HepG2 (cell line): ENCODE data around the gene ZNF740. TPM values are rescaled to one million over a fixed set of nuclear protein-coding genes. Genes with fewer than 3 reads are reported as not detected.
A peak's percentile ranks its signal among the peaks of the same experiment; 100 is the strongest.

Experiments
- ADNP ChIP-seq: sonication (generic); formaldehyde crosslinking; IDR thresholded peaks from 2 replicates; pipeline ENCODE4 v1.4.0; 2020; ENCODE audit warnings: missing genetic modification reagents
- GTF2F1 ChIP-seq: fragments of 150-350 bp; IDR thresholded peaks from 2 replicates; pipeline ENCODE4 v1.6.1; 2014; ENCODE audit warnings: low read length
- JUND ChIP-seq: sonication (generic); formaldehyde crosslinking; IDR thresholded peaks from 2 replicates; pipeline ENCODE4 v1.8.0; 2022; ENCODE audit warnings: mild to moderate bottlenecking, missing genetic modification reagents
- MAX ChIP-seq: IDR thresholded peaks from 2 replicates; pipeline ENCODE4 v1.6.1; 2012; ENCODE audit warnings: inconsistent platforms
- NR0B2 ChIP-seq: sonication (generic); formaldehyde crosslinking; IDR thresholded peaks from 2 replicates; pipeline ENCODE4 v1.4.0; 2020; ENCODE audit warnings: mild to moderate bottlenecking, missing genetic modification reagents
- ZFP90 ChIP-seq: sonication (generic); formaldehyde crosslinking; IDR thresholded peaks from 2 replicates; pipeline ENCODE4 v1.8.0; 2022; ENCODE audit warnings: missing genetic modification reagents, mild to moderate bottlenecking, inconsistent platforms, borderline replicate concordance
- ZNF275 ChIP-seq: sonication (generic); formaldehyde crosslinking; IDR thresholded peaks from 2 replicates; pipeline ENCODE4 v1.8.0; 2022; ENCODE audit warnings: missing genetic modification reagents, mild to moderate bottlenecking, inconsistent platforms, borderline replicate concordance
- ZNF503 ChIP-seq: sonication (generic); formaldehyde crosslinking; IDR thresholded peaks from 2 replicates; pipeline ENCODE4 v1.4.0; 2020; ENCODE audit warnings: missing genetic modification reagents
- ZNF513 ChIP-seq: sonication (generic); formaldehyde crosslinking; conservative IDR thresholded peaks from 2 replicates; pipeline ENCODE4 v1.5.0; 2020; ENCODE audit warnings: missing genetic modification reagents
- ZNF564 ChIP-seq: sonication (generic); formaldehyde crosslinking; IDR thresholded peaks from 2 replicates; pipeline ENCODE4 v1.8.1; 2023; ENCODE audit warnings: mild to moderate bottlenecking, missing genetic modification reagents
- ZNF569 ChIP-seq: sonication (generic); formaldehyde crosslinking; IDR thresholded peaks from 2 replicates; pipeline ENCODE4 v1.5.0; 2020; ENCODE audit warnings: mild to moderate bottlenecking, missing genetic modification reagents, moderate library complexity, borderline replicate concordance
- ZNF574 ChIP-seq: sonication (generic); formaldehyde crosslinking; IDR thresholded peaks from 2 replicates; pipeline ENCODE4 v1.4.0; 2020; ENCODE audit warnings: missing genetic modification reagents
- ZNF607 ChIP-seq: sonication (generic); formaldehyde crosslinking; IDR thresholded peaks from 2 replicates; pipeline ENCODE4 v1.5.1; 2020; ENCODE audit warnings: missing genetic modification reagents, mild to moderate bottlenecking, borderline replicate concordance
- polyA plus RNA-seq, 8 experiments: library from polyadenylated mRNA; depleted of rRNA in 3 of 8; stranded (reverse) in 7 of 8; unstranded in 1 of 8; fragments of >200 nt; fragmentation: Illumina TruSeq in 4 of 8; extraction: Trizol in 4 of 8; gene quantifications; 2 replicates each; pipeline versions ENCODE4 v1.2.1 to v1.2.3, GENCODE V29; 2011 to 2016; ENCODE audit warnings: low read depth in 4 of 8, missing spikeins in 1 of 8, mixed read lengths in 1 of 8; ENCODE audit not compliant: insufficient read depth in 1 of 8
- total RNA-seq, 5 experiments: library from RNA; depleted of rRNA; stranded (reverse); fragments of >200 nt; fragmentation: Illumina TruSeq; extraction: Trizol; gene quantifications; 2 replicates each; pipeline ENCODE4 v1.2.3, GENCODE V29; 2016; ENCODE audit warnings: low read depth in 1 of 5

ZNF740 gene
- total and polyA plus RNA-seq, 2 of the 13 experiments (the other 11 are each of a cell fraction or from before 2014, with no cell fraction given), result 16.9 to 19.0 TPM

- TF ChIP-seq ZNF574 (CRISPR knock-in tag) (peak; percentile 60), ADNP (CRISPR knock-in tag) (no peak), JUND (CRISPR knock-in tag) (no peak), ZFP90 (no peak), NR0B2 (no peak), ZNF275 (CRISPR knock-in tag) (0 out of 2 replicates have a peak, but pooled peaks have one; percentile 56), ZNF564 (0 out of 2 replicates have a peak, but pooled peaks have one; percentile 5), GTF2F1 (no peak), ZNF569 (CRISPR knock-in tag) (no peak), MAX (0 out of 2 replicates have a peak, but pooled peaks have one; percentile 31), ZNF607 (peak; percentile 35; the same call in 1 of the 2 replicates), ZNF513 (CRISPR knock-in tag) (no peak), ZNF503 (CRISPR knock-in tag) (peak; percentile 29; the same call in 1 of the 2 replicates)
Observed at GRCh38 chr12:53221203-53222080, 40.9 kb downstream of the ZNF740 start (continued).
